Measurements from ENCODE around the gene SEMA3A.
"Not testable (repeated sequence)": the region's sequence is repeated elsewhere in the genome, so short reads cannot be mapped to it uniquely, and the experiment has no call there.

SEMA3A gene

GRCh38 chr7:84194484-84195271 lies at the start of gene SEMA3A:
Gene SEMA3A (minus strand): TSS chr7:84194789. CDS start chr7:84194586, 203 bp downstream.
- FAIRE-seq, result no peak
- no peak for DNase-seq (ENCODE audit: insufficient read length, low spot score)

GRCh38 chr7:84243037-84243436 lies 48.4 kb upstream of the SEMA3A start:
- not testable (repeated sequence) for DNase-seq (ENCODE audit: insufficient read length, low spot score); FAIRE-seq

DNA sequence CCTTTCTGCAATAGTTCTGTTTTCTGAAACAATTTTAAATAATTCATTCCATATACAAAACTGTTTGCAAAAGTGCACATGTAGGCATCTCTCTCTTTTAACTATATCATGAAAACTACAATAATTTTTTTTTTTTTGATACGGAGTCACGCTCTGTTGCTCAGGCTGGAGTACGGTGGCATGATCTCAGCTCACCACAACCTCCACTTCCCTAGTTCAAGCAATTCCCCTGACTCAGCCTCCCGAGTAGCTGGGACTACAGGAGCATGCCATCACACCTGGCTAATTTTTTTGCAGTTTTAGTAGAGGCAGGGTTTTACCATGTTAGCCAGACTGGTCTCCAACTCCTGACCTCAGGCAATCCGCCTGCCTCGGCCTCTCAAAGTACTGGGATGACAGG lies 44.0 kb upstream of the SEMA3A start:
- no peak for DNase-seq (ENCODE audit: insufficient read length, low spot score)
- no peak for FAIRE-seq

DNA sequence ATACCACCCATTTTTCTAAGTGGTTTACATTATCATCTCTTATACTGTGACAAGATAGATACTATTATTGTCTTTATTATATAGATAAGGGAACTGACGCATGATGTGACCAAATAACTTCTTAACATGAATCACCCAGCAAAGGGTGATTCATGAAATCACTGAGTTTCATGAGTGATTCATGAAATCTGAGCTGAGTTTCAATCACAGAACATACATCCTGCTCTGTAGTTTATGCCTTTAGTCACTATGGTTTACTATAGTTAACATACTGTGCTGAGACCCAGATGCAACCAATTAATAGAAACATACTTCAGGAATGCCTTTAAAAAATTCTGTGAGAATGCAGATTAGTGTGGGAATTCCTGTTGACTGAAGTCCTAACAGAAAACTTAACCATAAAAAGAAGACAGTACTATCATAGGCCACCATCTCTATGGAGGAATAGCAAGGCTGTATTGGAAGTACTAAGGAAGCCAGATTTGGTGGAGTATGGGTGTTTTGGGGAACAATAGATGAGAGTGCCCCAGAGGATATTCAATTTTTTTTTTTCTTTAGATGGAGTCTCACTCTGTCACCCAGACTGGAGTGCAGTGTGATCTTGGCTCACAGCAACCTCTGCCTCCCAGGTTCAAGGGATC lies 43.1 kb upstream of the SEMA3A start:
- FAIRE-seq, result no peak

DNA sequence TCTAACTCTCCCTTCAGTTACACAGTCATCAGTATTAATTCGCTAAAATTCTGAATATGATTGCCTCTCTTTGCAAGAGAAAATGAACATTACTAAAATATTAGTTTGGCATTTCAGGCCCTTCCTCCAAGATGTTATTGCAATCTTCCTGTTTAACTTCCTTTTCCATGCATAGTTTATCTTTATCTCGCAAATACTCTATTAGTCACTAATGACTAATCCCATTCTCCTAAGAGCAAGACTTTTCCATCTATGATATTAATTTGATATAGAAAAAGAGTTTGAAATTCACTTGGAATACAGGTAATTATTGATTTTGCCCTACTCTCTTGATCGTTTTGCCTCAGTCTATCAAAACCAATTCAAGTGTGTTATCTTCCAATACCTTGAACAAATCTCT lies 41.8 kb upstream of the SEMA3A start:
- DNase-seq (ENCODE audit: insufficient read length, low spot score), result no peak
- FAIRE-seq, result no peak

More for the DNA sequence above, 43.1 kb upstream of the SEMA3A start:
- DNase-seq (ENCODE audit: insufficient read length, low spot score), result no peak

DNA sequence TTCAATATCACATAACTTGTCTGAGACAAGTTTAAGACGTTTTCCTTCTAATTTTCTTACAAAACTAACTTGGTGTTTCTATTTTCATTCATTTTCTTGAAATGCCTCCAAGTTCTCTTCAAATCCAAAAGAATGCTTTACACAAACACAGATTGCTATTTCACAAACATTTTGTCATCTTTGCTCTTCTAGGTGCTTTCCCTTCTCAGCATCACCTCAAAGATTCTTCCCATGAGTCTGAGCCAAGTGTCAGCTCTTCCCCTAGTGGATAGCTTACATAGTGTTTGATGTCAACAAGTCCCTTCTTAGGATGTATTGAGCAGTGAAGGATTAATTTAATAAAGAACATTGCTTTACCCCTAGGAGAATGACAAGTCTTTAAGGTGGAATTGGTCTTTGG lies 38.1 kb upstream of the SEMA3A start:
- FAIRE-seq (no peak), DNase-seq (ENCODE audit: insufficient read length, low spot score) (no peak)

DNA sequence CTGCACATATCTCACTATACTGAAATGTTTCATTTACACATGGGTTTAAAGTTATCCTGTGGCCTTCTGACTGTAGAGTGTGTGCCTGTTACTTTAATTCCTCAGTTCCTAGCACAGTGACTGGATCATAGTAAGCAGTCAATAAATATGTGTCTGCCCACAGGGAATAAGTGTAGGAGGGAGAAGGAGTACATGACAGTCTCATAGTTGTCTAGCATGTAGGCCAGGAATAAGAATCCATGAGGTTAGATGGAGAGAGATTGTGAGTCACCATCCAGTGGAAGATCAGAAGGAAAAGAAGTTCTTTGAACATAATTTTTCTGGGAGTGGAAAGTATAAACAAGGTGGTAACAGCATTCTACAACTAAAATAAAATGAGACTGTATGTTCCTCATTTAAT lies 36.6 kb upstream of the SEMA3A start:
- no peak for FAIRE-seq
- DNase-seq (ENCODE audit: insufficient read length, low spot score), result no peak

DNA sequence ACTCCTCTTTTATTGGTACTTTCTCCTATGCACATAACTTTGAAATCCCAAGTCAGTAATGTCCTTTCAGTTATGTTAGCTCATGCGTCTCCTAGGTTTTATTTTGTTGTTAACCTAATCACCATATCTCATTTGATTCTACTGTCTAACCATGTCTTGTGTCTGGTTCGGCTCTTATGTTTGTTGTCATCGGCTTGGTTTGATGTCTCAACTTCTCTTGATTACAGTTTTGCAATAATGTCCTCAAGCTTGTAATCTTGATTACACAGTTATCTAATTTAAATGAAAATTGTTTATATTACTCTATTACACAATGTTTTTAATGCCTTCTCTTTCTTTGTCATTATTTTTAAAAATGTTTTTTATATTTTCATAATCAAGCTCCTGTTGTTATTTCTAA lies 35.9 kb upstream of the SEMA3A start:
- DNase-seq (ENCODE audit: insufficient read length, low spot score) (no peak), FAIRE-seq (no peak)

- DNase-seq (ENCODE audit: insufficient read length, low spot score) (no peak), FAIRE-seq (no peak)
These were observed 33.9 kb upstream of the SEMA3A start for GRCh38 chr7:84228526-84228925.

GRCh38 chr7:84226759-84227158 lies 32.2 kb upstream of the SEMA3A start:
- no peak for DNase-seq (ENCODE audit: insufficient read length, low spot score)
- FAIRE-seq, result no peak

- DNase-seq (ENCODE audit: insufficient read length, low spot score) (no peak), FAIRE-seq (no peak)
These were observed 29.9 kb upstream of the SEMA3A start for GRCh38 chr7:84224505-84224904.

- DNase-seq (ENCODE audit: insufficient read length, low spot score) (no peak), FAIRE-seq (no peak)
These were observed 24.7 kb upstream of the SEMA3A start for GRCh38 chr7:84219310-84219709.

DNA sequence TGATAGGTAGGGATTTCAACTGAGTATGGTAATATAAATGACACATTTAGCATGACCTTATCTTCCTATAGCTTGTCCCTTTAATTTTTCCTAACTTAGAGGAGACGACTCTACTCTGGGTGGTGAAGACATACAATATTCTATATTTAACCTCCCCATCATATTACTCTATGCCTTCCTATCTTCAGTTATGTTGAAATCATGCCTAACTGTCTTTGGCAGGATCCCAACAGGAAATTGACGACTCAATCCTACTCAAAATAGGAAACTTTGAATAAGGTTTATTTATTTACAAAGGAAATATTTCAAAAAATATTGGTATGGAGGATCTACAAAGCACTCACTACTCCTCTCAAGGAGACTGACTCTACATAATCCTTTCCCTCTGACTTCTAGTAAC lies 24.1 kb upstream of the SEMA3A start:
- FAIRE-seq (no peak), DNase-seq (ENCODE audit: insufficient read length, low spot score) (no peak)

DNA sequence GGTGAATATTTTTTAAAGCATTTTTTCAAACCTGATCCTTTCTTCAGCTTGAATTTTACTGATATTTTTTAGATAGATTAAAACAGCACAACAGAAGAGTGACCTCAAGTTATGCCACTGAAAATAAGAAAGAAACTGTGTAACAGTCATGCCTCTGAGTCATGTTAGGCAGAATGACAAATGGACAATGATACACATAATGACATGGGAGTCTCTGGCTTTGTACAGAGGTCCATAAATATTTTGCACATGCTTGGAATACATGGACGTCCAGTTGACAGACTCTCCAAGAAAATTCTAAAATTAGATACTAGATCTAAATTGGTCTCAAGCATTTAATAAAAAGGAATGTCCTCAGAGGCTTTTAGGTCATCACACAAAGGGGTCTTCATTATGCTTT lies 21.9 kb upstream of the SEMA3A start:
- DNase-seq (ENCODE audit: insufficient read length, low spot score) (no peak), FAIRE-seq (no peak)

- not testable (repeated sequence) for DNase-seq (ENCODE audit: insufficient read length, low spot score); FAIRE-seq
These were observed 20.2 kb upstream of the SEMA3A start for GRCh38 chr7:84214757-84215156.

DNA sequence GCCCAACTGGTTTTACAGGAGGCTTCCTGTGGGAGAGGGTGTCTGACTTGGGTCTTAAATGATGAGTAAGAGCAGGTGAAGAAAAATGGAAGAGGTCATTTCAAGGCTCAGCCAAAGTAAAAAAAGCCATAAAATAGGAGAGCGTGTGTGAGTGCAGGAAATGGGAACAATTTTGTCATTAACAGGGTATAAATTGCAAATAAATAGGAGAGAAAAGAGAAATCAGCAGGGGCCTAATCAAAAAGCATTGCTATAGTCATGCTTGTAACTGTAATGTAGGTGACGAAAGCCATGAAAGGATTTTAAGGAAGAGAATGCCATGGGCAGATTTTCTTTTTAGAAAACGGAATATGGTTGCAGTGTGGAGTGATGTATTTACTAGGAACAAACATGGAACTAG lies 15.7 kb upstream of the SEMA3A start:
- DNase-seq (ENCODE audit: insufficient read length, low spot score) (no peak), FAIRE-seq (no peak)

DNA sequence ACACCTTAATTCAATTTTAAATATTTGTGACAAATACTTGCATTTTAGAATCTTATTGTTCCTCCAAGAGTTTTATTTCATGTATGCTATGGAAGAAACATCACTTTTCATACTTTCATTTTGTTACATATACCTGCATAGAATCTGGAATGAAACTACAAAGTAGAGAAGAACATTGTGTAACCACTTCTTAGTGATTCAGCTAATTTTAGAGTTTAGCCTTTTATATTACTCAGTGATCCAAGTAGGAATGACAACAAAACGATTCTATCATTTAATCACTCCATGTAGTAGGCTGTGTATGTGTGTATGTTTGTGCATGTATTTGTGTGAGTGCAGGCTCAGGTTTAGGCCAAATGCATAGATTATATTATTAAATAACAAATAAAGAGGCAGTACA lies 14.4 kb upstream of the SEMA3A start:
- no peak for DNase-seq (ENCODE audit: insufficient read length, low spot score)
- no peak for FAIRE-seq

DNA sequence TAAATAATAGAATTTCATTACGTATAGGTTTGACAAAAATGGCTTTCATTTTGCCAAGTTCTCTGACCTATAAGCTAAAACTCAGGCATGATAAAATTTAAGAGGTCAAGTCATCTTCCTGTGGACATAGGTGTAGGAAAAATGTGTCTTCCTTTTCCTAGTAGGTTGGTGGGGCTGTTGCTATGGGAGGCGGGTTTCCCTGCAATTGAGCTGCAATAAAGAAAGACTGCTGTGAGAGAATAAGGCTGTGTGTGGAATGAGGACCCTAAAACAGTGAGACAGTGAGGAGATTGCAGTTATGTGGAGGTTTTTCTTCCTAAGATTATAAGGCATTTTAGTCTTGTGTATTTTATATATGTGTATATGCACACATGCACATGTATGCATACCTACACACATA lies 13.0 kb upstream of the SEMA3A start:
- no peak for FAIRE-seq
- DNase-seq (ENCODE audit: insufficient read length, low spot score), result no peak

DNA sequence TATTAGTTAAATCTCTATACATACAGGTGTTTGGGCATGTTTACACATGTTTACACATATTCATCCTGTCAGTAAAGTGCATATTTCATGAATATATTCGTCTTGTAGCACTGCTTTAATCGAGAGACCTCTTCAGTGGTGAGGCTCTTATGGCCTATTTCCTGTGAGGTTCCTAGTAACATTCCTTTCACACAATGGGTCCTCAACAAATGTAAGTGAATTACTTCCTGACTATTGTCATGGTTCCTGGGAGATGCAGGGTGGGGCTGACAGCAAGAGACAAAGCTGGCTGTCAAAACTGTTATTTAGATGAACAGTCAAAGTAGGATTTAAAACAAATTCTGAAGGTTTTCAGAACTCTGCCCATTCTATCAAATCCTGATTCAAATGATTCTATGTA lies 12.4 kb upstream of the SEMA3A start:
- DNase-seq (ENCODE audit: insufficient read length, low spot score) (no peak), FAIRE-seq (no peak)

DNA sequence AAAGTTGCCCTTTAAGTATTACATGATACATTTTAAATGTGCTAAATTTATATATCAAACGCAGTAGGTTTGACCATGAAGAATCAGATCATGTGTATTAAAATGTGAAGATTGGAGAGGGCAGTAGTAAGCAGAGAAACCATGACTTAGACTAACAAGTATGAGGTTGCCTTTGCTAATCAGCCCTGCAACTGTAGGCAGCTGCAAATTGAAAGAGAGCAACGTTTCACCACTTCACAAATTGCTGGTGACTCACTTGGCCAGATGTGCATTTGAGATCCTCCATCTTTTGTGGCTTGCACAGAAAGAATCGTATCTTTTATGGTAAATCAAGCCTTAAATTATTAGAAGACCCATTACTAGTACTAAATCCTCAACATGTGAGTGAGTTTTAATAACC lies 10.1 kb upstream of the SEMA3A start:
- DNase-seq (ENCODE audit: insufficient read length, low spot score), result no peak
- no peak for FAIRE-seq

DNA sequence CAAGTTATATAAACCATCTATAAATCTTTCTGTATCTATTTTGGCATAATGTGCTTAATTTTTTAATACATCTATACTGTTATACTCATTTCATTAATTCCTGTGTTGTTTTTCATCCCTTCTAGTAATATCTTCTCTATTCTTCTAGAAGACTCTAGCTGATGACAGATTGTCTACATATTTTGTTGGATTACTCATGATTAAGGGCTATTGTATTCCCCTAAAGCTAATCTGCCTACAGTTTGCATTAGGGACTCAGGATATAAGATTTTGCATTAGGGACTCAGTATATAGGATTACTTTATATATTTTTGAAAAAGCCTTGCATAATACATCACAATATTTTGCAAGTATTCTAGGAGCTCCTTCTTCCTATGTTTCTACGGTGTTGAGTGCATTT lies 8.3 kb upstream of the SEMA3A start:
- DNase-seq (ENCODE audit: insufficient read length, low spot score) (no peak), FAIRE-seq (no peak)

DNA sequence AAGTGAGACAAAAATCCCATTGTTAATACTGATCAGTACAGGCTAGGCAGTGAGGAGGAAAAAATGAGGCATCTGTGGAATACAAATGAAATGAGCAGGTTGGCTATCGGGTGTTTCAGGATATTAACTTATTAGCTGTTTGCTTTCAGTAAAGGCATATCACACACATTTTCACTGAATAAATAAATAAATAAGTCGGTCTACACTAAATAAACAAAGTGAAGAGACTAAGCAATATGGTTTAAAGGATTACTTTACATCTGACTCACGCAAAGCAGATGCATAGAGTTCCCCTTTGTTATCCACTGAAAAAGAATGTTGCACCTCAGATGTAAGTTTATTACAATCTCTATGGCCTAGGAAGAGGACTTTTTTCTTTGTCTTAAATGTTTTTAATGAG lies 6.3 kb upstream of the SEMA3A start:
- DNase-seq (ENCODE audit: insufficient read length, low spot score), result no peak
- FAIRE-seq, result no peak

Data from GM19239 (cell line).